Esophagus squamous epithelium (tissue), 4 donors: ENCODE data around the gene LIMK1.

Experiments
- CTCF ChIP-seq, 6 experiments: fragments of 450-650 bp in 4 of 6; fragments of 200-600 bp in 2 of 6; sonication (generic) in 2 of 6; IDR thresholded peaks; one replicate each; pipeline ENCODE4 v1.5.1; 2016 to 2019; ENCODE audit warnings: antibody characterized with exemption in 6 of 6, mild to moderate bottlenecking in 4 of 6, moderate library complexity in 4 of 6
- POLR2A ChIP-seq, 4 donors: fragments of 450-650 bp; IDR thresholded peaks; one replicate each; pipeline ENCODE4 v1.6.1; 2017; ENCODE audit warnings: antibody characterized with exemption in 4 of 4, mild to moderate bottlenecking in 4 of 4, moderate library complexity in 3 of 4

- no peak for TF ChIP-seq CTCF (IDR thresholded peaks at IDR 0.05)
- TF ChIP-seq POLR2A (IDR thresholded peaks at IDR 0.05), result no peak
Observed at GRCh38 chr7:74087791-74088453, 4.3 kb downstream of the LIMK1 start.
